Tibial nerve (tissue), 3 donors: ENCODE results near the gene PRDX4.

Experiments
- POLR2A ChIP-seq, 2 donors: fragments of 450-650 bp; IDR thresholded peaks; one replicate each; pipeline ENCODE4 v1.6.1; 2017; ENCODE audit warnings: antibody characterized with exemption in 2 of 2, mild to moderate bottlenecking in 2 of 2, moderate library complexity in 2 of 2
- TF ChIP-seq, protein P1 (sequence below), 5 experiments: fragments of 200-600 bp in 3 of 5; fragments of 450-650 bp in 2 of 5; sonication (generic) in 3 of 5; IDR thresholded peaks; one replicate each; pipeline ENCODE4 v1.5.1; 2016 to 2019; ENCODE audit warnings: antibody characterized with exemption in 5 of 5, mild to moderate bottlenecking in 3 of 5, moderate library complexity in 2 of 5

DNA sequence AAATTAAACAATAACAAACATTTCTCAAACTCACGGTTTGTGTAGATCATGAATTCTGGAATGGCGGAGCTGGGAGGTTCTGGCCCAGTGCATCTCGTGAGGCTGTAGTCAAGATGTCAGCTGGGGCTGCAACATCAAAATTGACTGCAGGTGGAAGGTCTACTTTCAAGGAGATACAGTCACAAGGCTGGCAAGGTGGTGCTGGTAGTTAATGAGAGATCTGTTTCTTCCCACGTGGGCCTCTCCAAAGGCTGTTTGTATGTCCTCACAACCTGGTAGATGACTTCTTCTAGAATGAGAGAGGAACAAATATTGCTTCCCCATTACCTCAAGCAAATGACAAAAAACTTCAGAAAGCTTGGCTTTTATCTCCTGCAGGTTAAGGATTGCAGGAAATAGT, 8.0 kb upstream of the PRDX4 start:
- TF ChIP-seq, protein P1, sequence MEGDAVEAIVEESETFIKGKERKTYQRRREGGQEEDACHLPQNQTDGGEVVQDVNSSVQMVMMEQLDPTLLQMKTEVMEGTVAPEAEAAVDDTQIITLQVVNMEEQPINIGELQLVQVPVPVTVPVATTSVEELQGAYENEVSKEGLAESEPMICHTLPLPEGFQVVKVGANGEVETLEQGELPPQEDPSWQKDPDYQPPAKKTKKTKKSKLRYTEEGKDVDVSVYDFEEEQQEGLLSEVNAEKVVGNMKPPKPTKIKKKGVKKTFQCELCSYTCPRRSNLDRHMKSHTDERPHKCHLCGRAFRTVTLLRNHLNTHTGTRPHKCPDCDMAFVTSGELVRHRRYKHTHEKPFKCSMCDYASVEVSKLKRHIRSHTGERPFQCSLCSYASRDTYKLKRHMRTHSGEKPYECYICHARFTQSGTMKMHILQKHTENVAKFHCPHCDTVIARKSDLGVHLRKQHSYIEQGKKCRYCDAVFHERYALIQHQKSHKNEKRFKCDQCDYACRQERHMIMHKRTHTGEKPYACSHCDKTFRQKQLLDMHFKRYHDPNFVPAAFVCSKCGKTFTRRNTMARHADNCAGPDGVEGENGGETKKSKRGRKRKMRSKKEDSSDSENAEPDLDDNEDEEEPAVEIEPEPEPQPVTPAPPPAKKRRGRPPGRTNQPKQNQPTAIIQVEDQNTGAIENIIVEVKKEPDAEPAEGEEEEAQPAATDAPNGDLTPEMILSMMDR (IDR thresholded peaks at IDR 0.05), result no peak
- TF ChIP-seq POLR2A (IDR thresholded peaks at IDR 0.05), result no peak
